Loucy (cell line): Measurements from ENCODE around the gene NPEPL1.

Experiments
- H2AFZ ChIP-seq: fragments of 200-600 bp; sonication (generic); 2 replicates; pipeline ENCODE4 v1.6.0; 2016; ENCODE audit warnings: antibody characterized with exemption, mild to moderate bottlenecking, low read length, moderate library complexity
- H3F3A ChIP-seq: fragments of 200-600 bp; 2 replicates; pipeline ENCODE4 v1.6.0; 2016; ENCODE audit warnings: antibody characterized with exemption, low read depth, mild to moderate bottlenecking
- H3K27me3 ChIP-seq: fragments of 200-600 bp; sonication (generic); 2 replicates; pipeline ENCODE4 v1.6.1; 2014; ENCODE audit warnings: low read length, mild to moderate bottlenecking; ENCODE audit not compliant: insufficient read depth, poor library complexity, severe bottlenecking
- H3K36me3 ChIP-seq: fragments of 200-600 bp; sonication (generic); 2 replicates; pipeline ENCODE4 v1.6.1; 2016; ENCODE audit warnings: low read length; ENCODE audit not compliant: insufficient read depth
- H3K4me1 ChIP-seq: fragments of 200-600 bp; sonication (generic); 2 replicates; pipeline ENCODE4 v1.5.1; 2014; ENCODE audit warnings: low read length, mild to moderate bottlenecking; ENCODE audit not compliant: insufficient read depth, poor library complexity, severe bottlenecking
- H3K4me2 ChIP-seq: fragments of 200-600 bp; sonication (generic); 2 replicates; pipeline ENCODE4 v1.6.0; 2014; ENCODE audit warnings: antibody characterized with exemption, low read length, low read depth, mild to moderate bottlenecking; ENCODE audit not compliant: poor library complexity, severe bottlenecking
- H3K4me3 ChIP-seq: fragments of 200-600 bp; sonication (generic); 2 replicates; pipeline ENCODE4 v1.5.1; 2014; ENCODE audit warnings: low read length, mild to moderate bottlenecking, mixed read lengths; ENCODE audit not compliant: poor library complexity, severe bottlenecking
- H3K79me2 ChIP-seq: fragments of 200-600 bp; sonication (generic); 2 replicates; pipeline ENCODE4 v1.6.1; 2014; ENCODE audit warnings: low read length; ENCODE audit not compliant: insufficient read depth
- H3K9ac ChIP-seq: fragments of 200-600 bp; sonication (generic); 2 replicates; pipeline ENCODE4 v1.6.0; 2014; ENCODE audit warnings: mild to moderate bottlenecking, low read depth, low read length, moderate library complexity; ENCODE audit not compliant: poor library complexity, severe bottlenecking
- H3K9me2 ChIP-seq: fragments of 200-600 bp; sonication (generic); replicated peaks from 2 replicates; pipeline ENCODE4 v1.6.1; 2016; ENCODE audit warnings: low read depth, low read length, mixed read lengths
- H3K9me3 ChIP-seq: fragments of 200-600 bp; sonication (generic); 2 replicates; pipeline ENCODE4 v1.6.1; 2014; ENCODE audit warnings: mild to moderate bottlenecking, antibody characterized with exemption, low read length, low read depth; ENCODE audit not compliant: insufficient read depth
- H4K20me1 ChIP-seq: fragments of 200-600 bp; sonication (generic); 2 replicates; pipeline ENCODE4 v1.6.0; 2014; ENCODE audit warnings: antibody characterized with exemption, low read length, mild to moderate bottlenecking; ENCODE audit not compliant: insufficient read depth, poor library complexity, severe bottlenecking
- EZH2phosphoT487 ChIP-seq: fragments of 200-600 bp; IDR thresholded peaks from 2 replicates; pipeline ENCODE4 v1.6.1; 2018; ENCODE audit warnings: antibody characterized with exemption, mild to moderate bottlenecking, moderate library complexity, borderline replicate concordance
- TF ChIP-seq, protein P1 (sequence below): fragments of 200-600 bp; sonication (generic); conservative IDR thresholded peaks from 2 replicates; pipeline ENCODE4 v1.5.1; 2014; ENCODE audit warnings: mild to moderate bottlenecking, antibody characterized with exemption, low read length

The NPEPL1 gene

DNA sequence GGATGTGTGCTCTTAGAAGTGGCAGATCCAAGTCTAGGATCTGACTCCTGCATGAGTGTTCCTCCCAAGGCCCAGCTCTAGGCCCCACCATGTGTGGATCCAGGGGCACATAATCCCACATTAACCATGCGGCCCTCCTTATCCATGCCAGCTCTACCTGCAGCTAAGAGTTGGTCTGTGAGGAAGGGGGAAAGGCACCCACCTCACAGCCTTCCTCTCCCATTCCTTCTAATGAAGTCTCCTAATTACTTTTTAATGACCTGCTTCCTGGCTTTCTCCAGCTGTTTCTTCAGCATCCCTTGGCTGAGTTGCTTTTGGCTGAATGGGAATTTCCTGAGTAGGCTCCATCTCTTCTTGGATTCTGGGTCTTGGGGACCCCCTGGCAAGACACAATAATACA, 52.2 kb downstream of the NPEPL1 start:
- H3K9me3 ChIP-seq, result no peaks in the 10 kb centered on the region
- H3K9me2 ChIP-seq, result no peaks in the 10 kb centered on the region
- no peaks in the 10 kb centered on the region for H3K79me2 ChIP-seq
- no peaks in the 10 kb centered on the region for H4K20me1 ChIP-seq
- no peak overlapping the region for H3K4me2 ChIP-seq
- H3F3A ChIP-seq, result no peaks in the 10 kb centered on the region
- H3K36me3 ChIP-seq, result no peaks in the 10 kb centered on the region
- H3K4me3 ChIP-seq, result no peak overlapping the region
- no peak overlapping the region for H3K9ac ChIP-seq
- no peak for TF ChIP-seq EZH2phosphoT487
- TF ChIP-seq, protein P1, sequence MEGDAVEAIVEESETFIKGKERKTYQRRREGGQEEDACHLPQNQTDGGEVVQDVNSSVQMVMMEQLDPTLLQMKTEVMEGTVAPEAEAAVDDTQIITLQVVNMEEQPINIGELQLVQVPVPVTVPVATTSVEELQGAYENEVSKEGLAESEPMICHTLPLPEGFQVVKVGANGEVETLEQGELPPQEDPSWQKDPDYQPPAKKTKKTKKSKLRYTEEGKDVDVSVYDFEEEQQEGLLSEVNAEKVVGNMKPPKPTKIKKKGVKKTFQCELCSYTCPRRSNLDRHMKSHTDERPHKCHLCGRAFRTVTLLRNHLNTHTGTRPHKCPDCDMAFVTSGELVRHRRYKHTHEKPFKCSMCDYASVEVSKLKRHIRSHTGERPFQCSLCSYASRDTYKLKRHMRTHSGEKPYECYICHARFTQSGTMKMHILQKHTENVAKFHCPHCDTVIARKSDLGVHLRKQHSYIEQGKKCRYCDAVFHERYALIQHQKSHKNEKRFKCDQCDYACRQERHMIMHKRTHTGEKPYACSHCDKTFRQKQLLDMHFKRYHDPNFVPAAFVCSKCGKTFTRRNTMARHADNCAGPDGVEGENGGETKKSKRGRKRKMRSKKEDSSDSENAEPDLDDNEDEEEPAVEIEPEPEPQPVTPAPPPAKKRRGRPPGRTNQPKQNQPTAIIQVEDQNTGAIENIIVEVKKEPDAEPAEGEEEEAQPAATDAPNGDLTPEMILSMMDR, result no peak
- no peak overlapping the region for H2AFZ ChIP-seq
- H3K4me1 ChIP-seq, result no peaks in the 10 kb centered on the region
- H3K27me3 ChIP-seq, result no peaks in the 10 kb centered on the region

DNA sequence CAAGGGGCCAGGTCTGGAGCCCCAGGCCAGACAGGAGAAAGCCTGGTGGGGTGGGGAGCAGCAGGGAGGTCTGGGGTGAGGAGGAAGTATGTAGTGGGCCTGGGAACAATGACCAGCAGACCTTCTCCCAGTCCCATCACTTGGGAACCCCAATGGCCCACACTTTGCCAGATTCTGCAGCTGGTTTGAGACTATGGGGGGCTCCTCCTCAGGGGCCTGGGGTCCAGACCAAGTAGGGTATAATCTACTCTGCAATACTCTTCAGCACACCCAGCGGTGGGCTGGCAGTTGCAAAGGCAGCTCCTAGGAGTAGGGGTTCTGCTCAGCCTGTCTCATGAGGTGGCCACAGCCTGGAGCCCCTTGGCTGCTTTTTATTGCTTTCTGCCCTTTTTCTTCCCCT, 52.8 kb downstream of the NPEPL1 start:
- no peaks in the 10 kb centered on the region for H3K9me3 ChIP-seq
- H3K9ac ChIP-seq, result no peak overlapping the region
- TF ChIP-seq, protein P1, result no peak
- no peak for TF ChIP-seq EZH2phosphoT487
- no peaks in the 10 kb centered on the region for H3K79me2 ChIP-seq
- H3K4me2 ChIP-seq, result no peak overlapping the region
- no peaks in the 10 kb centered on the region for H3K36me3 ChIP-seq
- no peak overlapping the region for H2AFZ ChIP-seq
- H4K20me1 ChIP-seq, result no peaks in the 10 kb centered on the region
- H3K4me1 ChIP-seq, result no peaks in the 10 kb centered on the region
- H3K27me3 ChIP-seq, result no peaks in the 10 kb centered on the region
- H3K9me2 ChIP-seq, result no peaks in the 10 kb centered on the region
- no peak overlapping the region for H3K4me3 ChIP-seq
- no peaks in the 10 kb centered on the region for H3F3A ChIP-seq

DNA sequence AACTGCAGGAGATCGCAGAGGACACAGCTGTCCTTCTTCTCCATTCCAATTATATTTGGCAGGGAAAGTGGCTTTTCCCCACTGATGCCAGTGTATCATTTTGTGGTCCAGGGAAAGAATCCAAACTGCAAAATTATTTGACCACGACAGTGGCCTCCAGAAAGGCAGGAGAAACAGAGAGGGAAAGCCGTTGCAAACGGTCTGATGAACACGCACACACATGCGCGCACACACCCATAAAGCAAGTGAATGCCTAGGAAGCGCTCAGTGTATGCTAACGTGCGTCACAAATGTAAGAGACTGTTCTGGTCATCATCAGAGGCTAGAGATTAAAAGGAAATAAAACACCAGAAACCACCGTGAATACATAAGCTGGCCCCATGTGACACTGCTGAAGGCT, 54.0 kb downstream of the NPEPL1 start:
- no peaks in the 10 kb centered on the region for H4K20me1 ChIP-seq
- no peak overlapping the region for H3K4me2 ChIP-seq
- H2AFZ ChIP-seq, result no peak overlapping the region
- no peaks in the 10 kb centered on the region for H3K9me3 ChIP-seq
- H3K79me2 ChIP-seq, result no peaks in the 10 kb centered on the region
- TF ChIP-seq, protein P1, result no peak
- TF ChIP-seq EZH2phosphoT487, result no peak
- H3F3A ChIP-seq, result no peaks in the 10 kb centered on the region
- H3K9me2 ChIP-seq, result no peaks in the 10 kb centered on the region
- no peak overlapping the region for H3K4me3 ChIP-seq
- H3K27me3 ChIP-seq, result no peaks in the 10 kb centered on the region
- no peaks in the 10 kb centered on the region for H3K36me3 ChIP-seq
- no peaks in the 10 kb centered on the region for H3K4me1 ChIP-seq
- H3K9ac ChIP-seq, result no peak overlapping the region
